ENCODE data around the gene HIF1AN.
"Not testable (repeated sequence)": the region's sequence is repeated elsewhere in the genome, so short reads cannot be mapped to it uniquely, and the experiment has no call there.

HIF1AN gene

GRCh38 chr10:100569687-100570481 lies 34.1 kb downstream of the HIF1AN start:
- TF ChIP-seq CTCF (IDR thresholded peaks at IDR 0.05; ENCODE audit: insufficient read depth, low read length, missing control alignments): no peak
- POLR2A ChIA-PET: interaction anchor here (1.1 kb wide), 1 partner anchor 9 kb away, joined by 3 read pairs; no protein-coding TSS in a partner anchor
- CTCF ChIA-PET: interaction anchor here (0.7 to 1.2 kb wide), 2 partner anchors 10 to 173 kb away, joined by 3 read pairs; no protein-coding TSS in a partner anchor
- DNase-seq (ENCODE audit: low read depth, low spot score): no peak
- H3K4me3 ChIP-seq (ENCODE audit: low read depth, low read length): no peak overlapping the region

GRCh38 chr10:100570506-100570905 lies 34.8 kb downstream of the HIF1AN start:
- no peak for DNase-seq (ENCODE audit: low read depth, low spot score)
- CTCF ChIA-PET: no interaction called here
- no peak for TF ChIP-seq CTCF (IDR thresholded peaks at IDR 0.05; ENCODE audit: insufficient read depth, low read length, missing control alignments)
- no peak overlapping the region for H3K4me3 ChIP-seq (ENCODE audit: low read depth, low read length)
- POLR2A ChIA-PET: no interaction called here

- TF ChIP-seq CTCF (IDR thresholded peaks at IDR 0.05; ENCODE audit: insufficient read depth, low read length, missing control alignments): no peak
- no peak overlapping the region for H3K4me3 ChIP-seq (ENCODE audit: low read depth, low read length)
- no peak for DNase-seq (ENCODE audit: low read depth, low spot score)
- ChIA-PET POLR2A (no interaction called here), CTCF (no interaction called here)
These were observed 35.5 kb downstream of the HIF1AN start for GRCh38 chr10:100571084-100571856.

GRCh38 chr10:100575146-100575545 lies 39.4 kb downstream of the HIF1AN start:
- CTCF ChIA-PET; DNase-seq (ENCODE audit: low read depth, low spot score); POLR2A ChIA-PET; H3K4me3 ChIP-seq (ENCODE audit: low read depth, low read length): not testable (repeated sequence)

GRCh38 chr10:100575585-100576281 lies 40.0 kb downstream of the HIF1AN start:
- no peak for TF ChIP-seq CTCF (IDR thresholded peaks at IDR 0.05; ENCODE audit: insufficient read depth, low read length, missing control alignments)
- POLR2A ChIA-PET: no interaction called here
- CTCF ChIA-PET: no interaction called here
- no peak overlapping the region for H3K4me3 ChIP-seq (ENCODE audit: low read depth, low read length)
- DNase-seq (ENCODE audit: low read depth, low spot score): no peak

GRCh38 chr10:100576282-100576635 lies 40.5 kb downstream of the HIF1AN start:
- ChIA-PET CTCF (no interaction called here), POLR2A (no interaction called here)
- H3K4me3 ChIP-seq (ENCODE audit: low read depth, low read length): no peak overlapping the region
- no peak for DNase-seq (ENCODE audit: low read depth, low spot score)
- TF ChIP-seq CTCF (IDR thresholded peaks at IDR 0.05; ENCODE audit: insufficient read depth, low read length, missing control alignments): no peak

Measured in AG04449 (cell line).